NB4 (cell line): ENCODE results near the gene ZNF322.
A peak's percentile ranks its signal among the peaks of the same experiment; 100 is the strongest.

Source experiments
- DNase-seq: peaks from one replicate; pipeline ENCODE4 v3.0.0; 2010; ENCODE audit warnings: low read depth
- H3K4me3 ChIP-seq: one replicate; pipeline ENCODE4 v1.5.1; 2011; ENCODE audit warnings: mild to moderate bottlenecking, low read depth, low read length, moderate library complexity
- MYC ChIP-seq: IDR thresholded peaks from 2 replicates; pipeline ENCODE4 v1.6.1; 2011; ENCODE audit warnings: low read depth, low read length
- POLR2A ChIP-seq: IDR thresholded peaks from 2 replicates; pipeline ENCODE4 v1.6.1; 2011; ENCODE audit warnings: mild to moderate bottlenecking; ENCODE audit not compliant: insufficient read length; ENCODE audit errors: extremely low read depth
- TF ChIP-seq, protein P1 (sequence below): IDR thresholded peaks from 2 replicates; pipeline ENCODE4 v1.6.1; 2011; ENCODE audit warnings: low read depth, low read length
- TF ChIP-seq, protein P2 (sequence below): IDR thresholded peaks from one replicate; pipeline ENCODE4 v1.5.1; 2012; ENCODE audit warnings: low read depth, low read length

ZNF322 gene

DNA sequence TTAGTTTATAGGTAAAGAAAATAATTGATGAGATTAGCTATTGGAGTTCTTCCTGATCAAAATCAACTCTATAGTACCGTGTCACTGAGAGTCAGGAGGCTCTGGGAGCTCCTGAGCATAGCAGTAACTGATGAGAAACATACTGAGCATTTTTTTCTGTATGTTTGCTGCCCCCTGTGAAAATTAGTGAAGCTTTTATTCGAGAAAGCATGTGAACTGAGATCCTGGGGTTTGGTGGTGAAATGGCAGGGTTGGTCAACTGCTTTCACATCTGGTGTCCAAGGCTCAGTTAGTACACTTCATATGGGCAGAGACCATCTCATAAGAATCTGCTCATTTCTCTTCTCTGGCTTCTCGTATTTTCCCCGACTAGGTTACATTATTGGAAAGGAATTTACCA is 66.9 kb downstream of the ZNF322 start:
- no peak overlapping the region for H3K4me3 ChIP-seq
- DNase-seq = peak; percentile 43
- TF ChIP-seq, protein P1, sequence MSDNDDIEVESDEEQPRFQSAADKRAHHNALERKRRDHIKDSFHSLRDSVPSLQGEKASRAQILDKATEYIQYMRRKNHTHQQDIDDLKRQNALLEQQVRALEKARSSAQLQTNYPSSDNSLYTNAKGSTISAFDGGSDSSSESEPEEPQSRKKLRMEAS = no peak

DNA sequence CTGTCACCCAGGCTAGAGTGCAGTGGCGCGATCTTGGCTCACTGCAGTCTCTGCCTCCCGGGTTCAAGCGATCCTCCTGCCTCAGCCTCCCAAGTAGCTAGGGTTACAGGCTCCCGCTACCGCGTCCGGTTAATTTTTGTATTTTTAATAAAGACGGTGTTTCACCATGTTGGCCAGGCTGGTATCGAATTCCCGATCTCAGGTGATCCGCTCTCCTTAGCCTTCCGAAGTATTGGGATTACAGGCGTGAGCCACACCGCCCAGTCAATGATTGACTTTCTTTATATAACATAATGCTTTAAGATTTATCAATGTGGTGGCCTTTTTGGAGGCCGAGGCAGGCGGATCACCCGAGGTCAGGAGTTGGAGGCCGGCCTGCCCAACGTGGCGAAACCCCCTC is 70.6 kb downstream of the ZNF322 start:
- TF ChIP-seq, protein P2, sequence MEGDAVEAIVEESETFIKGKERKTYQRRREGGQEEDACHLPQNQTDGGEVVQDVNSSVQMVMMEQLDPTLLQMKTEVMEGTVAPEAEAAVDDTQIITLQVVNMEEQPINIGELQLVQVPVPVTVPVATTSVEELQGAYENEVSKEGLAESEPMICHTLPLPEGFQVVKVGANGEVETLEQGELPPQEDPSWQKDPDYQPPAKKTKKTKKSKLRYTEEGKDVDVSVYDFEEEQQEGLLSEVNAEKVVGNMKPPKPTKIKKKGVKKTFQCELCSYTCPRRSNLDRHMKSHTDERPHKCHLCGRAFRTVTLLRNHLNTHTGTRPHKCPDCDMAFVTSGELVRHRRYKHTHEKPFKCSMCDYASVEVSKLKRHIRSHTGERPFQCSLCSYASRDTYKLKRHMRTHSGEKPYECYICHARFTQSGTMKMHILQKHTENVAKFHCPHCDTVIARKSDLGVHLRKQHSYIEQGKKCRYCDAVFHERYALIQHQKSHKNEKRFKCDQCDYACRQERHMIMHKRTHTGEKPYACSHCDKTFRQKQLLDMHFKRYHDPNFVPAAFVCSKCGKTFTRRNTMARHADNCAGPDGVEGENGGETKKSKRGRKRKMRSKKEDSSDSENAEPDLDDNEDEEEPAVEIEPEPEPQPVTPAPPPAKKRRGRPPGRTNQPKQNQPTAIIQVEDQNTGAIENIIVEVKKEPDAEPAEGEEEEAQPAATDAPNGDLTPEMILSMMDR = no peak
- no peak for TF ChIP-seq POLR2A
- TF ChIP-seq, protein P1 = no peak
- no peak for TF ChIP-seq MYC

More for the DNA sequence above, 70.6 kb downstream of the ZNF322 start:
- no peak for DNase-seq
- no peak overlapping the region for H3K4me3 ChIP-seq
